A549 (cell line): Measurements from ENCODE around the gene TRMT11.

ENCODE experiments used
- ATOH8 ChIP-seq: fragments of 250-450 bp; sonication (Bioruptor Pico); IDR thresholded peaks from 2 replicates; pipeline ENCODE4 v1.5.0; 2020; ENCODE audit warnings: low read depth, mild to moderate bottlenecking, moderate library complexity
- CHD2 ChIP-seq: fragments of 150-350 bp; IDR thresholded peaks from 2 replicates; pipeline ENCODE4 v1.6.1; 2014; ENCODE audit warnings: low read length; ENCODE audit not compliant: partially characterized antibody
- CTCF ChIP-seq: fragments of >200 bp; sonication (Bioruptor Twin); formaldehyde crosslinking; IDR thresholded peaks from 3 replicates; pipeline ENCODE4 v1.5.1; 2016
- ELK1 ChIP-seq: fragments of 150-350 bp; IDR thresholded peaks from 2 replicates; pipeline ENCODE4 v1.6.1; 2014; ENCODE audit warnings: low read depth, mild to moderate bottlenecking, low read length
- EP300 ChIP-seq, 2 experiments: fragments of >200 bp; sonication (Bioruptor Twin); formaldehyde crosslinking; IDR thresholded peaks; 2 replicates in 1 of 2; 3 replicates in 1 of 2; pipeline ENCODE4 v1.6.1; 2016 to 2017
- KDM1A ChIP-seq: fragments of 200-600 bp; sonication (generic); IDR thresholded peaks from 2 replicates; pipeline ENCODE4 v1.6.1; 2016; ENCODE audit warnings: low read depth, mild to moderate bottlenecking
- MAX ChIP-seq: IDR thresholded peaks from 2 replicates; pipeline ENCODE4 v1.6.1; 2012
- POLR2A ChIP-seq: IDR thresholded peaks from 2 replicates; pipeline ENCODE4 v1.6.1; 2012; ENCODE audit warnings: mild to moderate bottlenecking, low read length
- RAD21 ChIP-seq, 2 experiments: fragments of >200 bp in 1 of 2; sonication (Bioruptor Twin) in 1 of 2; formaldehyde crosslinking in 1 of 2; IDR thresholded peaks in 1 of 2; conservative IDR thresholded peaks in 1 of 2; 2 replicates in 1 of 2; 3 replicates in 1 of 2; pipeline ENCODE4 v1.6.1; 2012 to 2018; ENCODE audit warnings: inconsistent platforms in 1 of 2
- RNF2 ChIP-seq: fragments of 200-600 bp; sonication (generic); IDR thresholded peaks from 2 replicates; pipeline ENCODE4 v1.6.1; 2016; ENCODE audit warnings: low read depth, mild to moderate bottlenecking, antibody characterized with exemption, moderate library complexity, borderline replicate concordance
- USF2 ChIP-seq: fragments of 450-650 bp; IDR thresholded peaks from 2 replicates; pipeline ENCODE4 v1.6.1; 2014; ENCODE audit warnings: antibody characterized with exemption

- TF ChIP-seq CHD2 (no peak), CTCF (no peak), KDM1A (no peak), POLR2A (no peak), EP300 (IDR thresholded peaks at IDR 0.05) (no peak), RAD21 (conservative IDR thresholded peaks at IDR 0.05 in 1 of 2, IDR thresholded peaks at IDR 0.05 in 1 of 2) (no peak), USF2 (no peak), MAX (no peak), RNF2 (no peak), ELK1 (no peak), ATOH8 (CRISPR knock-in tag) (no peak)
Observed at GRCh38 chr6:125987026-125987617, 782 bp downstream of the TRMT11 start.
